ENCODE measurements around the gene NPAS4.

GRCh38 chr11:66408488-66409214 is 12.2 kb upstream of the NPAS4 start:
- peak; percentile 100 for TF ChIP-seq CTCF (conservative IDR thresholded peaks at IDR 0.05; ENCODE audit: low read length)
- TF ChIP-seq EZH2phosphoT487 (IDR thresholded peaks at IDR 0.05; ENCODE audit: borderline replicate concordance) = no peak
